NCI-H1930 (cell line): ENCODE results near the gene RAB17.

Source experiments
- DNase-seq, 2 experiments: peaks; one replicate each; lab custom pipeline; 2025; lab: John Stamatoyannopoulos, UW

RAB17 gene

GRCh38 chr2:237536617-237537016, 53.9 kb downstream of the RAB17 start:
- no peak for DNase-seq

- DNase-seq = no peak
Observed at GRCh38 chr2:237536083-237536415, 54.5 kb downstream of the RAB17 start.

- no peak for DNase-seq
Observed at GRCh38 chr2:237535385-237536082, 55.0 kb downstream of the RAB17 start.

GRCh38 chr2:237534380-237534779, 56.2 kb downstream of the RAB17 start:
- no peak for DNase-seq

- DNase-seq = no peak
Observed at GRCh38 chr2:237533668-237534161, 56.8 kb downstream of the RAB17 start.

- no peak for DNase-seq
Observed at GRCh38 chr2:237532160-237532559, 58.4 kb downstream of the RAB17 start.

GRCh38 chr2:237530472-237531433, 59.8 kb downstream of the RAB17 start:
- DNase-seq = no peak

- DNase-seq = no peak
Observed at GRCh38 chr2:237529452-237530402, 60.8 kb downstream of the RAB17 start.

- no peak for DNase-seq
Observed at GRCh38 chr2:237527766-237528165, 62.8 kb downstream of the RAB17 start.

GRCh38 chr2:237527233-237527632, 63.3 kb downstream of the RAB17 start:
- no peak for DNase-seq

- no peak for DNase-seq
Observed at GRCh38 chr2:237525559-237526157, 64.9 kb downstream of the RAB17 start.

GRCh38 chr2:237524631-237525030, 65.9 kb downstream of the RAB17 start:
- DNase-seq = no peak
